ENCODE measurements around the gene PARD3.
A peak's percentile ranks its signal among the peaks of the same experiment; 100 is the strongest.

Gene PARD3

GRCh38 chr10:34319197-34319846, 495.8 kb downstream of the PARD3 start:
- peak; percentile 9 for DNase-seq

- no peak for DNase-seq
Measured at GRCh38 chr10:34316154-34316553, 498.9 kb downstream of the PARD3 start.

- no peak for DNase-seq
Measured at GRCh38 chr10:34314457-34314856, 500.6 kb downstream of the PARD3 start.

GRCh38 chr10:34313888-34314287, 501.2 kb downstream of the PARD3 start:
- DNase-seq, result no peak

- DNase-seq, result no peak
Measured at GRCh38 chr10:34313353-34313752, 501.7 kb downstream of the PARD3 start.

GRCh38 chr10:34311679-34312078, 503.4 kb downstream of the PARD3 start:
- DNase-seq, result no peak

GRCh38 chr10:34310234-34310633, 504.9 kb downstream of the PARD3 start:
- DNase-seq, result no peak

GRCh38 chr10:34305189-34305588, 509.9 kb downstream of the PARD3 start:
- no peak for DNase-seq

GRCh38 chr10:34303022-34303421, 512.1 kb downstream of the PARD3 start:
- DNase-seq, result no peak

- no peak for DNase-seq
Measured at GRCh38 chr10:34299105-34299611, 515.9 kb downstream of the PARD3 start.

GRCh38 chr10:34298346-34298818, 516.7 kb downstream of the PARD3 start:
- no peak for DNase-seq

GRCh38 chr10:34297541-34298345, 517.4 kb downstream of the PARD3 start:
- DNase-seq, result no peak

GRCh38 chr10:34295142-34295548, 520.0 kb downstream of the PARD3 start:
- DNase-seq, result no peak

- no peak for DNase-seq
Measured at GRCh38 chr10:34294137-34294536, 521.0 kb downstream of the PARD3 start.

- DNase-seq, result no peak
Measured at GRCh38 chr10:34292675-34293074, 522.4 kb downstream of the PARD3 start.

- DNase-seq, result no peak
Measured at GRCh38 chr10:34292194-34292565, 522.9 kb downstream of the PARD3 start.

- DNase-seq, result no peak
Measured at GRCh38 chr10:34291466-34292193, 523.5 kb downstream of the PARD3 start.

GRCh38 chr10:34290412-34291081, 524.5 kb downstream of the PARD3 start:
- no peak for DNase-seq

- DNase-seq, result no peak
Measured at GRCh38 chr10:34288634-34289033, 526.5 kb downstream of the PARD3 start.

- no peak for DNase-seq
Measured at GRCh38 chr10:34286136-34286739, 528.9 kb downstream of the PARD3 start.

- no peak for DNase-seq
Measured at GRCh38 chr10:34281661-34282582, 533.2 kb downstream of the PARD3 start.

All from hematopoietic multipotent progenitor cell treated with erythropoietin and hydrocortisone succinate and interleukin-3 and kit ligand, for 8 days (in vitro differentiated cells).